ENCODE results near the gene INTS1.
A peak's percentile ranks its signal among the peaks of the same experiment; 100 is the strongest.

INTS1 gene, protein sequence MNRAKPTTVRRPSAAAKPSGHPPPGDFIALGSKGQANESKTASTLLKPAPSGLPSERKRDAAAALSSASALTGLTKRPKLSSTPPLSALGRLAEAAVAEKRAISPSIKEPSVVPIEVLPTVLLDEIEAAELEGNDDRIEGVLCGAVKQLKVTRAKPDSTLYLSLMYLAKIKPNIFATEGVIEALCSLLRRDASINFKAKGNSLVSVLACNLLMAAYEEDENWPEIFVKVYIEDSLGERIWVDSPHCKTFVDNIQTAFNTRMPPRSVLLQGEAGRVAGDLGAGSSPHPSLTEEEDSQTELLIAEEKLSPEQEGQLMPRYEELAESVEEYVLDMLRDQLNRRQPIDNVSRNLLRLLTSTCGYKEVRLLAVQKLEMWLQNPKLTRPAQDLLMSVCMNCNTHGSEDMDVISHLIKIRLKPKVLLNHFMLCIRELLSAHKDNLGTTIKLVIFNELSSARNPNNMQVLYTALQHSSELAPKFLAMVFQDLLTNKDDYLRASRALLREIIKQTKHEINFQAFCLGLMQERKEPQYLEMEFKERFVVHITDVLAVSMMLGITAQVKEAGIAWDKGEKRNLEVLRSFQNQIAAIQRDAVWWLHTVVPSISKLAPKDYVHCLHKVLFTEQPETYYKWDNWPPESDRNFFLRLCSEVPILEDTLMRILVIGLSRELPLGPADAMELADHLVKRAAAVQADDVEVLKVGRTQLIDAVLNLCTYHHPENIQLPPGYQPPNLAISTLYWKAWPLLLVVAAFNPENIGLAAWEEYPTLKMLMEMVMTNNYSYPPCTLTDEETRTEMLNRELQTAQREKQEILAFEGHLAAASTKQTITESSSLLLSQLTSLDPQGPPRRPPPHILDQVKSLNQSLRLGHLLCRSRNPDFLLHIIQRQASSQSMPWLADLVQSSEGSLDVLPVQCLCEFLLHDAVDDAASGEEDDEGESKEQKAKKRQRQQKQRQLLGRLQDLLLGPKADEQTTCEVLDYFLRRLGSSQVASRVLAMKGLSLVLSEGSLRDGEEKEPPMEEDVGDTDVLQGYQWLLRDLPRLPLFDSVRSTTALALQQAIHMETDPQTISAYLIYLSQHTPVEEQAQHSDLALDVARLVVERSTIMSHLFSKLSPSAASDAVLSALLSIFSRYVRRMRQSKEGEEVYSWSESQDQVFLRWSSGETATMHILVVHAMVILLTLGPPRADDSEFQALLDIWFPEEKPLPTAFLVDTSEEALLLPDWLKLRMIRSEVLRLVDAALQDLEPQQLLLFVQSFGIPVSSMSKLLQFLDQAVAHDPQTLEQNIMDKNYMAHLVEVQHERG (N-terminal part only)

DNA sequence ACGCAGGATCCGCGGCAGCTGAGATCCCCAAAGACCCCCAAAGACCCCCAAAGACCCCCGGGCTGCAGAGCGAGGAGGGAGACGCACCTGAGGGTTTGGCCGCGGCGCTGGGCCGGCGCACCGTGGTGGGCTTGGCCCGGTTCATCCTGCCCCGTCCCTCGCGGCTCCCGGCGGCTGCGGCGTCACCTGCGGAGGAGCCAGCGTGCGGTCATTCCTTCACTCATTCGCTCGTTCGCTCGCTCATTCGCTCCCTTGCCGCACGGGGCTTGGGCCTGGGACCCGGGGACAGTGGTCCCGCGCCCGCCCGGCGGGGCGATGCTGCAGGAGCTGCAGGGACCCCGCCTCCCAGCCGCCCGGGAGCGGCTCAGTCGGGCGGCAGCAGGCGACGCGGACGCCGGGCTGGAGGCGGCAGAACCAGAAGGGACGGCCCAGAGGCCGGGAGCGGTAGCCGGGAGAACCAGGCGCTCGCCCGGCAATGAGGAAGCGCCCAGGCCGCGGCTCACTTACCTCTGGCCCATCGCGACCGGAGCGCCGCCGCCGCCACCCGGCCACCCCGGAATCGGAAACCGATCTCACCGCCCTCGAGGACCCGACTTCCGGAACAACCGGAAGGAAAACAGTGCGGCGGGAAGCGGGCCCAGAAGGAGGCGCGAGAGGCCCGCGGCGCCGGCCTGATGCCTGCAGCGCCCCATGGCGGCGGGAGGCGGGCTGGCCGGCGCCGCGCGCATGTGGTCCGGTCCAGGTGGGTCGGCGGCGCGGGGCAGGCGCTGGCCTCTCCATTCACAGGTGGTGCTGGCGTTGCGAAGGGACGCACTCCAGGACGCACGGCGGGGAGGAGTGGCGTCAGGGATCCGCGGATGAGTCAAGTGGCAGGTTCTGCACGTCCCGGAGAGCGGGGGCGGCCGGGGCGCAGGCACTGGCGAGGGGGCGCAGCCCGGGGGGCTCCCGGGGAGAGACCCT is at the start of gene INTS1:
Gene INTS1 (minus strand): TSS at position 574 of the 960 bp plus-strand sequence. CDS start 429 bp downstream, at position 145.
- DNase-seq (ENCODE audit: low spot score), result peak; percentile 97

DNA sequence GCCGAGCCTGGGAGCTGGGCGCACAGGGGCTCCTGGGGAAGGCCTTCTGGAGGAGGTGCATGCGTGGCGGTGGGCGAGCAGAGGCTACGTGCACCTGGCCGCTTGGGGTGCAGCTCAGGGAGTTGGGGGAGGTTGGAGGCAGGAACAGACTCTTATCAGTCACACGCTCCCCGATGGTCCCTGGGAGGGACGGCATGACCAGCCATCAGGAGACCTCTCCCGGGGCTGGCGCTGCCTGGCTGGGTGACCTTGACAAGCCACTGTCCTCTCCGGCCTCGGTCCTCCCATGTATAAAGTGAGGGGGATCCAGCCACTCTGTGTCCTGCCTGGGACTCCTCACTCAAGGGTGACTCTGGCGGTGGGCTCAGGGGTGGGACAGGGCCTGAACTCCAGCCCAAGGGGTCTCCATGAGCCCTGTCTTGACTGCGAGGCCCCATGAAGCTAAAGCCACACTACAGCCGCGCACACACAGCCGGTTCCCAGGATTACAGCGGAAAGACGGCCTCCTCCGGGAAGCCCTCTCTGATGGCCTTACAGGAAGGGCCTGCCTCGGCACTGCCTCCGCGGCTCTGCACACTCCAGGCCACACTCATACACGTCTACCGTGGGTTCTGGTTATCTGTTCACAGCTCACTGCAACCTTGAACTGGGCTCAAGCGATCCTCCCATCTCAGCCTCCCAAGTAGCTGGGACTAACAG is 49.5 kb upstream of the INTS1 start:
- DNase-seq (ENCODE audit: low spot score), result peak; percentile 13

DNA sequence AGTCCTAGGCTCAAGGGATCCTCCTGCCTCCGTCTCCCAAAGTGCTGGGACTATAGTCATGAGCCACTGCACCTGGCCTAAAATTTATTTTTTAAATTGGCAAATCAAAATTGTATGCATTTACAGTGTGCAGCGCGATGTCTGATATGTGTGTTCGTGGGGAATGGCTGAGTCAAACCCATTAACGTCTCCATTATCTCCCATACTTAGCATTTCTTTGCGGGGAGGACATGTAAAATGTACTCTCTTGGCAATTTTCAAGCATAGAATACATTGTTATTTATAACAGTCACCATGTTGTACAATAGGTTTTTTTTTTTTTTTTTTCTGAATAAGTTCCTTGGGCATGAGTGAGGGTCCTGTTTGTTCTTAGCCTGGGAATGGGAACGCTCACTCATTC is 48.0 kb upstream of the INTS1 start:
- DNase-seq (ENCODE audit: low spot score), result no peak

DNA sequence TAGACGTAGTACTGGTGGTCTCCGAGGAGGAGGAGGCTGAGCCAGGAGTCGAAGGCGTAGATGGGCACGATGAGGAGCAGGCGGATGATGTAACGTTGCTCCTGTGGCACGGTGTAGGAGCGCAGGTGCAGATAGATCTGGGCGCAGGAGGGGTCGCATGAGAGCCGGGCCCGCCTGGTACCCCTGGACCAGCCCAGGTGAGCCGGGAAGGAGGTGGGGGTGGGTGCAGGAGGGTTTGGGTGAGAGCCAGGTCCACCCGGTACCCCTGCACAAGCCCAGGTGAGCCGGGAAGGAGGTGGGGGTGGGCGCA is 46.6 kb upstream of the INTS1 start:
- no peak for DNase-seq (ENCODE audit: low spot score)

DNA sequence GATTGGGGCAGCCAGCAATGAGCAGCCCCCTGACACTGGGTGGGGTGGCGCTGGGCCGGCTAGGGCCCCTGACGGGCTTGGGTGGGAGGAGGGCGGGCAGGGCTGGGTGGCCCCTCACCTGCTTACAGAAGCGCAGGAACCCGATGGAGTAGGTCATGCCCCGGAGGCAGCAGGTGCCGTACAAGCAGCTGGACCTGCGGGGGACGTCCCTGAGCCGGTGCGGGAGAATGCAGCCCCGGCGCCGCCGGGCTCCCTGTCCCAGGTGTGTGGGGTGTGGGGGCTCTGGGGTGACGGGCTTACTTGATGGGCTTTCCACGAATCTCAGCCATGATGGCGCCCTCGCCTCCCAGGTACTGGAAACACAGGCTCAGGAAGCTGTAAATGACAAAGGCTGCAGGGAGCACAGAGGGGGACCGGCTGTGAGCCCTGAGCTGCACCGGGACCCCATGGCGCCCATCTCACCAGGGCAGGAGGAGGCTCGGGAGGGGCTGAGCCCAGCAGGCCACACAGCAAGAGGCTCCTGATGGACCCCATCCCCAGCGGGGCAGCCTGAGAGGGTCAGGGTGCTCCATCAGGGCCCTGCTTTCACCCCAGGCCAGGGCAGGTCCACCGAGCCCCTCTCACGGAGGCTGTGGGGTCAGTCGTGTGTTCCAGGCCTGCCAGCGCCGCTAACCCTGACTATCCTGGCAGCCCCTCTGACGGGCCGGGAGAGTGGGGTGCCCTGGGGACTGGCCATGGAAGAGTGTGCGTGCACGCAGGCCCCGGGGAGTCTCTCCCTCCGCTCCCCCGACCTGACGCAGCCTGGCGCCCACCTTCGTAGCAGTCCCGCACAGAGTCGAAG is 46.0 kb upstream of the INTS1 start:
- no peak for DNase-seq (ENCODE audit: low spot score)

DNA sequence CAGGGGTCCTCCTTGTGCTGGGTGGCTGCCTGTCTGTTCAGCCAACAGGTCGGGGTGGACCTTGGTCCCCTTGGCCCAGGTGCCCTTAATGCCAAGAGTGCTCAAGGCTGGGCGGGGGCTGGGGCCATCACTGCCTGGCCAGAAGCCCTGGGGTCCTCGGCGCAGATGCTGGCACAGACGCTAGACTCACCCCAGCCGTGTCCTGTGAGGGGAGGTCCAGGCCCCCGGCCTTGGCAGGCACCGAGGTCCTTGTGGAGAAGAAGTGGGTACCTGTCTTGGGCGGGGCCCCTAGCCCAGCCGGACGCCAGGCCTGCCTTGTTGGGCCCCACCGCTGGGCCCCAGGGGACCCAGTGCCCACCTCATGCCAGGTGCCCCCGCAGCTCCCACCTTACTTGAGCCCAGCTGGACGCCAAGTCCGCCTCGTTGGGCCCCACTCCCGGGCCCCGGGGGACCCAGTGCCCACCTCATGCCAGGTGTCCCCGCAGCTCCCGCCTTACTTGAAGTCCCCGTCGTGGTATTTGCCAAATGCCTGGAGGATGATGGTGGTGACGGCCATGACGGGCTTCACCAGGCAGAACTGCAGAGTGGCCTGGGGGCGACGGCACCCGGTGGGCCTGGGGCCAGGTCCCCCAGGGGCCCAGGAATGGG is 45.3 kb upstream of the INTS1 start:
- no peak for DNase-seq (ENCODE audit: low spot score)

DNA sequence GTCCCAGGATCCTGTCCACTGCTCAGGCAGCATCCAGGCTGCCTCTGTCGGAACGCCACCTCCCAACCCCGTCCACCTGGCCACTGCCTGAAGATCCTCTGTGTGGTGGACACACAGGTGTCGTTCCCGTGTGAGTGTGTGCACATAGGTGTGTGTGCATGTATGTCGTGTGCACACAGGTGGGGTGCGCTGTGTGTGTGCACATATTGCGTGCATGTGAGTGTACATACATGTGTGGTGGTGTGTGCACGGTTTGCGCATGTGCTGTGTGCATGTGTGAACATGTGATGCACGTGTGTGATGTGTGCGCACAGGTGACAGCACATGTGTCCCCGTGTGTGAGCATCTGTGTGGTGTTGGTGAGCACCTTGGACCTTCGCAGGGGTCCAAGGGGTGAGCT is 44.8 kb upstream of the INTS1 start:
- DNase-seq (ENCODE audit: low spot score), result no peak

DNA sequence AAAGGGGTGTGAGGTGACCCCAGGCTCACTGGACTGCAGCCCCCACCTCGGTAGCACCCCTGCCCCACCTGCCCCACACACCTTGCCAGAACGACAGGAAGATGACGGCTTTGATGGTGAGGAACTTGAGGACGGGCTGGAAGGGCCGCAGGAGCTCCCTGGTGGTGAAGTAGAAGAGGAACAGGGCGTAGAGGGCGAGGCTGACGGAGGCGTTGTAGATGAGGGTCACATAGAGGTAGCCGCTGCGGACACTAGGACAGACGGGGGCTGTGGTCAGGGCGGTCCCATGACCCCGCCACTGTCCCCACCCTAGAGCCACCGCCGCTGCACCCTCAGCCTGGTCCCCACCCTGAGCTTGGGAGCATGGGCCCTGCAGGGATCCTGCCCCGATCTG is 44.2 kb upstream of the INTS1 start:
- DNase-seq (ENCODE audit: low spot score), result no peak

DNA sequence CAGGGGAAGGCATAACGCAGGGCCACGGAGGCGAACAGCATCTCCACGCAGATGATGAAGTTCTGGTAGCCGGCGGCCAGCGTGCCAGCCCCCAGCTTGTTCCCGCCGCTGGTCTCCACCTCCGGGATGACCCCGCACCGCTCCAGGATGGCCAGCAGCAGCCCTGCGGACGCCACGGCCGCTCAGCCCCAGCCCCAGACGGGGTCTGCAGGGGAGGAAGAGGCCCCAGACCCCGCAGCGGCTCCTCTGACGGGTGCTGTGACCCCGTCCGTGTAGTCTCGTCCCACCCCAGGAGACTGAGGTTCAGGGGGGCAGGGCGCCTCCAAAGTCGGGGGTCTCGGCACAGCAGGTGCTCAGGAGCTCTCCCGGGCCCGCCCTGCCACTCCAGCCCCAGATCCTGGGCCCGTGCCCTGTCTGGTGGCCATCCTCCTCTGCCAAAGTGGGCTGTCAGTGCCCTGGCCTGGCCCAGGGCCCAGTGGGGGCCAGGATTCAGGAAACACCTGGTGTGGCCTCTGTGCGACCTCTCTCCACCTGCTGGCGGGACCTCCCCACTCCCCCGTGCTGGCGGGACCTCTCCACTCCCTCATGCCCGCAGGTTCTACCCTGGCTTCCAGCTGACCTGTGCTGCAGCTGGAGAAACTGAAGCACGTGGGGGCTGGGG is 43.7 kb upstream of the INTS1 start:
- DNase-seq (ENCODE audit: low spot score), result no peak

DNA sequence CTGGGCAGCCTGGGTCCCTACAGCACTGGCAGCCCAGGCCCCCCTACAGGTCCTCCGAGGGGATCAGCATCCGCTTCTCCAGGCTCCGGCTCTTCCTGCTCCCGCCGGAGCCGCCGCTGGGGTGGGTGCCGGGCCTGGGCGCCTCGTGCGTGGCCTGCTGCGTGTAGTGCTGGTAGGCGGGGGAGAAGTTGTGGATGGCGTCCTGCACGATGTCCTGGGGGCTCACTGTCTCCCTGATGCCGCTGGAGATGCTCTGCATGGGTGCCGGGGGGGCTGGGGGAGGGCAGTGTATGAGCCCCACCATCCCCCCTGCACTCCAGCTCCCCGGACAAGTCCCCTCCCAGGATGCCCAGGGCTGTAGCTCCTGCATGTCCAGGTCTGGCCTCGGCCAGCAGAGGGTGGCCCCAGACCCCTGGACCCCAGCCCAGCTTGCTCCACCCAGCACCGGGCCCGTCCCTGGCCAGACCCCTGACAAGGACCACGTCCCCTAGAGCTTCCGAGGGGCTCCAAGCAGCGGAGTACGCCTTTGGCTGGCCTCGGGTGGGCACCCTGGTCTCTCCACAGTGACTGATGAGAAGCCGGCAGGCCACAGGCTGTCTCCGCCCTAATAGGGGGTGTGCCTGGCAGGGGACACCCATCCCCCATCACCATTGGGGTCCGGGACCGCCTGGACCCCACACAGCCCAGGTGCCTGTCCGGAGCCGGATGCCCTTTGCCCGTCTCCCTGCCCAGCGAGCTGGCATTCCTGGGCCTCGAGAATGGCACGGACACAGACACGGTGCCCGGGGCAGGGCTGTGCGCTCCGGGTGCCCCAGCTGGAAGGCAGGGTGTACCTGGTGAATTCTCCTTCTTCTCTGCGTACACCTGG is 43.0 kb upstream of the INTS1 start:
- DNase-seq (ENCODE audit: low spot score), result no peak

DNA sequence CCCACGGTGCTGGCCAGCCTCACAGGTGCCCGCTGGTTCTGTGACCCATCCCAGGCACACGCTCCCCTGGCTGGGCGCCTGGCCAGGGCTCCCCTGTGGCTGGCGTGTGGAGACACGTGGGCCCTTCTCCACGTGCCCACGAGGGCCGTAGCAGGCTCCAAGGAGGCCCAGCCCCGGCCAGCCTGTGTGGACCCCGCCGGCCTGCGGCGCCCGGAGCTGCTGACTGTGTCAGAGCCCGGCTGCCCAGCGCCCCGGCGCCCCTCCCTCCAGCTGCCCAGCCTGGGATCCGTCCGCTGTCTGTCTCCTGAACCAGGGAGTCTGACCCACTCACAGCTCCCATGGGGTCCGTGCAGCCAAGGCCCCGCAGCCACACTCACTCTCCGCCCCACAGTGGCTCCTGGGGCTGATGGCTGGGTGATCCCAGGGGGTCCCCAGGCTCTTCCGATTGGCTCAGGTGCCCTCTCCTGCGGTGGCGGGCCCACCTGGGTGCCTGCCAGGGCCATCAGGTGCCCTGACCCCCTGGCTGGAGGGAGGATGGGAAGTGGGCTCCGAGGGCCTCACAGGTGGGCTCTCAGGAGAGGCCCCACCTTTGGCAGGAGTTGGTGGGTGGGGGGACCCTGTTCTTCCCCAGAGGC is 42.2 kb upstream of the INTS1 start:
- DNase-seq (ENCODE audit: low spot score), result no peak

DNA sequence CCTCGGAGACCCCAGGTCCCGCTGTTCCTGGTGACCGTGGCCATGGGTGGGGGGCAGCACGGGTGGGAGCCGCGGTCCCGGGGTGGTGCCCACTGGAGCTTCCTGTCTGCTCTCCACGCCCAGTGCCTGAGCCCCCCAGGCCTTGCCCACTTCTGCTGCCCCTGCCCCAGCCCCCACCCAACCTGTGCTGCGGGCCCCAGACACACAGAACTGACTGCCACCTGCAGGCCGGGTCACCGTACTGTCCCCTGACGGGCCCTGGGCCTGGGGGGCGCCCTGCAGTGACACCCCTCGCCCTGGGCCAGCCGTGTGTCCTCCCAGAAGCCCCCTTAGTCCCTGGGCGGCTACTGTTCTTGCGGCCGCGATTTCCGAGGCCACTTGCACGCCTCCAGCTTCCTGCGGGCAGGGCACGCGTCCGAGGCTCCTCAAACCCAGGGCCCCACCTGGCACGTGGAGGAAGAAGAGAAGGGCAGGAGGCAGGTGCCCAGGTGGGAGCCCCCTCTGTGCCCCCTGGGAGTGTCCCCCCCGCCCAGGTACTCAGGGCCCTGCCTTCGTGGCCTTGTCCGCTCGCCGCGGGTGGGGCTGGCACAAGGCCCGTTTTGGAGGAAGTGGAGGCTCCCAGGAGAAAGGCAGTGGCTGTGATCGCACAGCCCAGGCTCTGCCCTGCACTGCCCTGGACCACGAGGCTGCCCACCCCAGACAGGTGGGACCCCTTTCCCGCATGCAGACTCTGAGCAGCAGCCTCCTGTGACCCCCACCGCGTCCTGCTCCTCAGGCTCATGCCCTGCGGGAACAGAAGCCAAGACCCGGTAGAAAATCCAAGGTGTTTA is 41.4 kb upstream of the INTS1 start:
- DNase-seq (ENCODE audit: low spot score), result no peak

DNA sequence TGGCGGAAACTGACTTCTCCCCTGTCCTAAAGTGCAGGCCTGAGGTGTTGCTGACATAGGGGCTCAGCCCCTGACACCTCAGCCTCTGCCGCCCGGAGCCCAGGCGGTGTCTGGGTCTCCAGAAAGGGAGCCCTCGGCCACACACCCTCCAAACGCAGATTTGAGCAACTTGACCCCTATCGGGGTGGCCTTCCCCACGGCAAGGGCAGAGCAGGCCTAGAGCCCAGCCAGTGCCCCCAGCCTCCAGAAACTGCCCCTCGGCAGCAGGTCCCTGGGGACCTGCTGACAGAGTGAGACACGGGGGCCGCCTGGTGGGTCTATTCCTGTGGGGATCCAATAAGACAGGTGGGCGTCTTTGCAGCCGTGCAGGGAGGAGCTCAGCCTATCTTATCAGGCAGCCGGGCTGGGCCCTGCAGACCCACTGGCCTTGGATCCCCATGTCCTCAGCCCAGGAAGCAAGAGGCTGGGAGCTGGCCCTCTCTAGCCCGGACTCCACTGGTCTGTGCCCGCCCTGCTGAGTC is 40.8 kb upstream of the INTS1 start:
- DNase-seq (ENCODE audit: low spot score), result no peak

DNA sequence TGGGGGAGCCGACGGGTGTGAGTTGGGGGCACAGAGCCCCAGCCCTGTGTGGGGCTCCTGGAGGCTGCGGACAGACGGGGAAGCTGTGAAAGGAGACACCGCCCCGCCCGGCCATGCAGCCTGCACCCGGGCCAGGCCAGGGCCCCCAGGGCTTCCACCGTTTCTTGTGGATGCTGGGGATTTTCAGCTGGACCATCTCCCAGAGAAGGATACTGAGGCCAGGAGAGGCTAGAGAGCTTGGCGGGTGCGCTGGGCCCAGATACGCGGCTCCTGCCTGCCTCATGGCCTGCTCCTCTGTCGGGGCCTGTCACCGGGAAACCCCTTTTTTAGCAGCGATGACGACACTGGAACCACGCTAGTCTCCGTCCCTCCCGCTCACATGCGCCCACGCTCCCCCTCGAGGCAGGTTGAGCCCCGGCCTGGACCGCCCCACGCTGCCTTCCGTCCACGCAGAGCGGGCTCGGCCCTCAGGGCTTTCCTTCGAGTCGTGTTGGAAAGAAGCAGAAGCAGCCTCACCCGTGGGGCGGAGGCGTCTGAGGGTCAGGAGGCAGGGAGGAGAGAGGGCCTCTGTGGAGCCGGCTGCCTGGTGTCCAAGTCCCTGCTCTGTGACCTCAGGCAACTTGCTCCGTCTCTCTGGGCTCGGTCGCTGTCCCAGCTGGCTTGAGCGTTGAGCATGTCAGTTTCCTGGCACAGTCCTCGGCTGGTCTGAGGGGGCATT is 40.1 kb upstream of the INTS1 start:
- DNase-seq (ENCODE audit: low spot score), result no peak

DNA sequence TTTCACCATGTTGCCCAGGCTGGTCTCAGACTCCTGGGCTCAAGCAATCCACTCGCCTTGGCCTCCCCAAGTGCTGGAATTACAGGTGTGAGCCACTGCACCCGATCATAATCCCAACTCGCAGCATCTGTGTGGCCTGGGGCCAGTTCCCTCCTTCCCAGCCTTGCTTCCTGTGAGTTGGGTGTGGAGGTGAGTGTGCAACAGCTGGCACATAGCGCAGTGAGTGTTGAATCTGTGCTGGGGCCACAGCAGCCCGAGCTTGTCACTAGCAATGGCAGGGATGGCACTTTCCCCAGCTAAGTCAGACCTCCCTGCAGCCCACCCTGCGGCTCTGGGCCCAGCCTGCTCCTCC is 39.6 kb upstream of the INTS1 start:
- DNase-seq (ENCODE audit: low spot score), result no peak

Data from iPS-NIHi11 (cell line).